ENCODE measurements around the gene FKBP15. TPM values are rescaled to one million over a fixed set of nuclear protein-coding genes. Genes with fewer than 3 reads are reported as not detected.

FKBP15 gene
- total RNA-seq, 1 experiment from 2014 or later, result 17.6 TPM

DNA sequence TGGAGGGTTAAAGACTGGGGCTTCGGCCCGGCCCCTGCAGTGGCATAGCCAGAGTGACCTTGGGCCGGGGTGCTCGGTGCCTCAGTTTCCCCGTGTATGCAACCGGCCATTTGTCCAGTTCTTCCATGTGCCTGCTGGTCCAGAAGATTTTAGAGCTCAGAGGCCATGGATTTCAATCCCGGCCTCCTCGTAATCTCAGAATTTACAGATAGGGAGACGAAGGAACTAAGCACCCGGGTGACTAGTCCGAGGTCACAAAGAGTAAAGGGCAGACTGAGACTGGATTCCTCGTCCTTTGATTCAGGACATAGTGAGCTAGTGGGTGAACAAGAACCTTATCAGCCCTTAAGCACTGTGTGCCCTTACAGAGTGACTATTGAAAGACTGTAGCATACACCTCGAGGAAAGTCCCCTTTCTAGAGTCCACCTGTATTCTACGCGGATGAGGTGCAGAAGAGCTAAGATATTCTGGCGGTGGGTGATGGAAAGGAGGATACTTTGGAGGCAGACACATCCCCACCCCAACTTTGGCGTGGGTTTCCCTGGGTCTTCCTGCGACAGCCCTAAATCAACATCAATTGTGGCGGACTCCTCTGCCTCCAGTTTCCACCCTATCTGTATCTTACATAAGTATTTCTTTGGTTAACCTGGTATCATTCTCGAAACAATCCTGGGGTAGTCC, 864 bp upstream of the FKBP15 start:
- TSS peak; percentile 95 for BruUV-seq (replicated peaks)
- TF ChIP-seq POLR2AphosphoS5 (IDR thresholded peaks at IDR 0.05; ENCODE audit: low read depth, low read length), result no peak
- no peak for TF ChIP-seq TCF7L2 (IDR thresholded peaks at IDR 0.05; ENCODE audit: low read depth, low read length)
- TF ChIP-seq, protein P1, sequence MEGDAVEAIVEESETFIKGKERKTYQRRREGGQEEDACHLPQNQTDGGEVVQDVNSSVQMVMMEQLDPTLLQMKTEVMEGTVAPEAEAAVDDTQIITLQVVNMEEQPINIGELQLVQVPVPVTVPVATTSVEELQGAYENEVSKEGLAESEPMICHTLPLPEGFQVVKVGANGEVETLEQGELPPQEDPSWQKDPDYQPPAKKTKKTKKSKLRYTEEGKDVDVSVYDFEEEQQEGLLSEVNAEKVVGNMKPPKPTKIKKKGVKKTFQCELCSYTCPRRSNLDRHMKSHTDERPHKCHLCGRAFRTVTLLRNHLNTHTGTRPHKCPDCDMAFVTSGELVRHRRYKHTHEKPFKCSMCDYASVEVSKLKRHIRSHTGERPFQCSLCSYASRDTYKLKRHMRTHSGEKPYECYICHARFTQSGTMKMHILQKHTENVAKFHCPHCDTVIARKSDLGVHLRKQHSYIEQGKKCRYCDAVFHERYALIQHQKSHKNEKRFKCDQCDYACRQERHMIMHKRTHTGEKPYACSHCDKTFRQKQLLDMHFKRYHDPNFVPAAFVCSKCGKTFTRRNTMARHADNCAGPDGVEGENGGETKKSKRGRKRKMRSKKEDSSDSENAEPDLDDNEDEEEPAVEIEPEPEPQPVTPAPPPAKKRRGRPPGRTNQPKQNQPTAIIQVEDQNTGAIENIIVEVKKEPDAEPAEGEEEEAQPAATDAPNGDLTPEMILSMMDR (IDR thresholded peaks at IDR 0.05), result no peak
- TF ChIP-seq, protein P2, sequence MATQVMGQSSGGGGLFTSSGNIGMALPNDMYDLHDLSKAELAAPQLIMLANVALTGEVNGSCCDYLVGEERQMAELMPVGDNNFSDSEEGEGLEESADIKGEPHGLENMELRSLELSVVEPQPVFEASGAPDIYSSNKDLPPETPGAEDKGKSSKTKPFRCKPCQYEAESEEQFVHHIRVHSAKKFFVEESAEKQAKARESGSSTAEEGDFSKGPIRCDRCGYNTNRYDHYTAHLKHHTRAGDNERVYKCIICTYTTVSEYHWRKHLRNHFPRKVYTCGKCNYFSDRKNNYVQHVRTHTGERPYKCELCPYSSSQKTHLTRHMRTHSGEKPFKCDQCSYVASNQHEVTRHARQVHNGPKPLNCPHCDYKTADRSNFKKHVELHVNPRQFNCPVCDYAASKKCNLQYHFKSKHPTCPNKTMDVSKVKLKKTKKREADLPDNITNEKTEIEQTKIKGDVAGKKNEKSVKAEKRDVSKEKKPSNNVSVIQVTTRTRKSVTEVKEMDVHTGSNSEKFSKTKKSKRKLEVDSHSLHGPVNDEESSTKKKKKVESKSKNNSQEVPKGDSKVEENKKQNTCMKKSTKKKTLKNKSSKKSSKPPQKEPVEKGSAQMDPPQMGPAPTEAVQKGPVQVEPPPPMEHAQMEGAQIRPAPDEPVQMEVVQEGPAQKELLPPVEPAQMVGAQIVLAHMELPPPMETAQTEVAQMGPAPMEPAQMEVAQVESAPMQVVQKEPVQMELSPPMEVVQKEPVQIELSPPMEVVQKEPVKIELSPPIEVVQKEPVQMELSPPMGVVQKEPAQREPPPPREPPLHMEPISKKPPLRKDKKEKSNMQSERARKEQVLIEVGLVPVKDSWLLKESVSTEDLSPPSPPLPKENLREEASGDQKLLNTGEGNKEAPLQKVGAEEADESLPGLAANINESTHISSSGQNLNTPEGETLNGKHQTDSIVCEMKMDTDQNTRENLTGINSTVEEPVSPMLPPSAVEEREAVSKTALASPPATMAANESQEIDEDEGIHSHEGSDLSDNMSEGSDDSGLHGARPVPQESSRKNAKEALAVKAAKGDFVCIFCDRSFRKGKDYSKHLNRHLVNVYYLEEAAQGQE (IDR thresholded peaks at IDR 0.05; ENCODE audit: insufficient read depth in 1 of 2, low read depth in 2 of 2, low read length in 1 of 2), result no peak
- no peak for TF ChIP-seq SIN3A (IDR thresholded peaks at IDR 0.05; ENCODE audit: borderline replicate concordance, insufficient read depth, low read depth, low read length)
- peak; percentile 37 for ATAC-seq
- Histone ChIP-seq H3K4me3 (ENCODE audit: low read depth in 2 of 2, low read length in 2 of 2) (peak overlapping the region; percentile 95 to 98), H3K9me3 (ENCODE audit: control insufficient read depth, insufficient read depth, low read depth, low read length) (no peaks in the 10 kb centered on the region), H3K36me3 (ENCODE audit: control insufficient read depth, insufficient read depth, low read length) (no peaks in the 10 kb centered on the region; the same call in 1 of the 2 replicates), H3K27ac (ENCODE audit: low read length) (peak overlapping the region; percentile 81), H3K4me1 (ENCODE audit: control insufficient read depth, insufficient read depth, low read length) (peaks cover 8% of the 10 kb centered on the region), H3K27me3 (ENCODE audit: control insufficient read depth, insufficient read depth, low read length) (no peaks in the 10 kb centered on the region)
- CTCF ChIA-PET, result interaction anchor here (0.6 kb wide), 2 partner anchors 112 to 155 kb away, joined by 3 to 6 read pairs; partner anchors contain the start of gene HDHD3
- POLR2A ChIA-PET, result no interaction called here
- intact Hi-C loops (cut with micrococcal nuclease; ENCODE audit: unreplicated experiment), result no loop called here
- in situ Hi-C loops (cut with HindIII; ENCODE audit: low pct_unique_long_range_greater_than_20kb, low sequenced_read_pairs), result no loop called here
- DNase-seq (ENCODE audit: low read depth, low spot score), result no peak

DNA sequence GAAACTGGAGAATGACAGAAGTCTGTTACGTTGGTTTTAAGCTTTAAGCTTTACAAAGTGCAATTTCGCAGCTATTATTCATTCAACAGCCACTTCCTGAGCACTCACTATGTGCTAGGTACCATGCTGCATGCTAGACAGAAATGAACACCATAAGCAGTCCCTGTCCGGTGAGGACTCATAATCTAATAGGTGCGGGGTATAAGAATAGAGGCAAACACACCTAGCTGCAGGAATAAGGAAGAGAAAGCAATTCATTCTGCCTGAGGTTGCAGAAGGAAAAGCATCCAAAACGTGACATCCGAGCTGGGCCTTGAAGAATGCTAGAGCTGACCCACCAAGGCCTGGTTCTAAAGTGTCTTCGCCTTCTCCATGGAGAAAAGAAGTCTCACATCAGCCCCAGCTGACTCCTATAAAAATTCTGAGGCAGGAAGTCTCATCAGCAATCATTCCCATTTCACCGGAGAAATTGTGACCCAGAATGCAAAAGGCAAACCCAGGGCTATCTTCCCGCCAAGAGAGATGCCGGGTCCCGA, 542 bp downstream of the FKBP15 start:
- POLR2A ChIA-PET, result interaction anchor here (0.6 kb wide), 1 partner anchor 204 kb away, joined by 3 read pairs; no protein-coding TSS in a partner anchor
- in situ Hi-C loops (cut with HindIII; ENCODE audit: low pct_unique_long_range_greater_than_20kb, low sequenced_read_pairs), result no loop called here
- TF ChIP-seq, protein P2 (IDR thresholded peaks at IDR 0.05; ENCODE audit: insufficient read depth in 1 of 2, low read depth in 2 of 2, low read length in 1 of 2), result no peak
- TF ChIP-seq, protein P1 (IDR thresholded peaks at IDR 0.05), result no peak
- TF ChIP-seq POLR2AphosphoS5 (IDR thresholded peaks at IDR 0.05; ENCODE audit: low read depth, low read length) (no peak), SIN3A (IDR thresholded peaks at IDR 0.05; ENCODE audit: borderline replicate concordance, insufficient read depth, low read depth, low read length) (no peak), TCF7L2 (IDR thresholded peaks at IDR 0.05; ENCODE audit: low read depth, low read length) (no peak)
- CTCF ChIA-PET, result interaction anchor here (0.6 kb wide), 1 partner anchor 658 kb away, joined by 3 read pairs; no protein-coding TSS in a partner anchor
- no TSS peak for BruUV-seq (replicated peaks)
- Histone ChIP-seq H3K9me3 (ENCODE audit: control insufficient read depth, insufficient read depth, low read depth, low read length) (no peaks in the 10 kb centered on the region), H3K4me1 (ENCODE audit: control insufficient read depth, insufficient read depth, low read length) (peaks cover 8% of the 10 kb centered on the region), H3K27ac (ENCODE audit: low read length) (peak overlapping the region; percentile 85), H3K36me3 (ENCODE audit: control insufficient read depth, insufficient read depth, low read length) (no peaks in the 10 kb centered on the region; the same call in 1 of the 2 replicates), H3K27me3 (ENCODE audit: control insufficient read depth, insufficient read depth, low read length) (no peaks in the 10 kb centered on the region), H3K4me3 (ENCODE audit: low read depth in 2 of 2, low read length in 2 of 2) (peak overlapping the region; percentile 95 to 98)
- intact Hi-C loops (cut with micrococcal nuclease; ENCODE audit: unreplicated experiment), result no loop called here
- DNase-seq (ENCODE audit: low read depth, low spot score), result no peak
- no peak for ATAC-seq
